Muscle of back (tissue), 11 donors: ENCODE data around the gene ZDHHC7. TPM values are rescaled to one million over a fixed set of nuclear protein-coding genes. Genes with fewer than 3 reads are reported as not detected.

Source experiments
- DNase-seq, 3 donors: peaks; one replicate each; pipeline versions ENCODE4 v3.0.0 to v3.0.0-alpha.2; 2013
- polyA plus RNA-seq, 10 donors: library from polyadenylated mRNA; unstranded; fragments of 120-200 nt; gene quantifications; one replicate each; pipeline ENCODE4 v1.2.1, GENCODE V29; 2013; ENCODE audit not compliant: insufficient read length in 10 of 10

ZDHHC7 gene
- polyA plus RNA-seq, 10 donors: 30.4 to 46.7 (median 39.5) TPM

- no peak for DNase-seq
Measured at GRCh38 chr16:84999857-85000480, 11.4 kb downstream of the ZDHHC7 start.

- DNase-seq: no peak
Measured at GRCh38 chr16:84999200-84999599, 12.1 kb downstream of the ZDHHC7 start.

DNA sequence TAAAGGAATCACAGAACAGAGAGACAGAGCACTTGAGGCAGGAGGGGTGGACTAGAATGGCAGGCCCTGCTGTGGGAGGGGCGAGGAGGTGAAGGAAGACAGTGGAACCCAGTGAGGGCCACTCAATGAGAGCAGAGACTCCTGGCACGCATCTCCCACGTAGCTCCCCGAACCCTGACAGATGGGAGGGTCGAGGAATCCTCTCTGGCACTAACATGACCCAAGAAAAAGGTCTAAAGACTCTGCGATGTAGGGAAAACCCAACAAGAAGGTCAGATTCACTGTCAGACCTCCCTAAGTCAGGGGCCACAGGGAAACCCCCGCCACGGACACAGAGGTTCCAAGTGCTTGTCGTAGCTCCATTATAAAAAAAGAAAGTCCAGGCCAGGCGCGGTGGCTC is 15.0 kb downstream of the ZDHHC7 start:
- no peak for DNase-seq

DNA sequence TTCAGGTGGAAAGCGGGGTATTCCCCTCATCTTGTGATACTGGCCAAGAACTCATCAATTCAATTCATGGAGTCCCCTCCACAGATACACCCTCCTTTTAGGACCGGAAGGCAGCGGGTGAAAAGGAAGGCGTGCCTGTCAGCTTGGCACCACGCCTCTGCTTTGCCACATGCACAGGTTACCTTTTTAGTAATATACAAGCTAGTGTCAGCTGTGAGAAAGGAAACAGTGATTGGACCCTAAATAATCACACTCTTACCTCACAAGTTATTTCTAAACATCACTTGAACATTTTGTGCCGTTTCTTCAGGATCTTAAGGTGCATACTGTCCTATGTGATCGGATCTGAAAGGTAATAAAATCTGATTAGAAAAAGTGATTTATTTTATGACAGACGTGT is 15.7 kb downstream of the ZDHHC7 start:
- no peak for DNase-seq

- DNase-seq: no peak
Measured at GRCh38 chr16:84993926-84994325, 17.4 kb downstream of the ZDHHC7 start.

- DNase-seq: no peak
Measured at GRCh38 chr16:84992717-84993075, 18.6 kb downstream of the ZDHHC7 start.

DNA sequence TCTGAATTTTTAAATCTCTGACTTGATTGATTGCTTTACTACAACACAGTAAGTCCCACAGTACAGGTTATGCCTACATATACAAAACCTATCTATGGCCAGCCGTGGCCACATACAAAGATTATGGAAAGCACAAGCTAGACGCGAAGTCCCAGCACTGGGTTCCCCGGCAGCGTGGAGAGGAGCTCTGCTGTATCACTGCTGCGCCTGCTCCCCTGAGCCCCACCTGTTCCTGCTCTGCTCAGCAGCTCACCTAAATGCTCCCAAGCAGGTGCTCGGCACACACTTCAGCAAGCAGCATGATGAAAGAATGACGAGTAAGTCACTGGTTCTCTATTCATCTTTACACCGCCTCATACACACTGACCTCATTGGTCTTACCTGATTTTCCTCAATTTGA is 20.6 kb downstream of the ZDHHC7 start:
- DNase-seq: no peak

GRCh38 chr16:84989749-84990620 is 21.4 kb downstream of the ZDHHC7 start:
- no peak for DNase-seq

DNA sequence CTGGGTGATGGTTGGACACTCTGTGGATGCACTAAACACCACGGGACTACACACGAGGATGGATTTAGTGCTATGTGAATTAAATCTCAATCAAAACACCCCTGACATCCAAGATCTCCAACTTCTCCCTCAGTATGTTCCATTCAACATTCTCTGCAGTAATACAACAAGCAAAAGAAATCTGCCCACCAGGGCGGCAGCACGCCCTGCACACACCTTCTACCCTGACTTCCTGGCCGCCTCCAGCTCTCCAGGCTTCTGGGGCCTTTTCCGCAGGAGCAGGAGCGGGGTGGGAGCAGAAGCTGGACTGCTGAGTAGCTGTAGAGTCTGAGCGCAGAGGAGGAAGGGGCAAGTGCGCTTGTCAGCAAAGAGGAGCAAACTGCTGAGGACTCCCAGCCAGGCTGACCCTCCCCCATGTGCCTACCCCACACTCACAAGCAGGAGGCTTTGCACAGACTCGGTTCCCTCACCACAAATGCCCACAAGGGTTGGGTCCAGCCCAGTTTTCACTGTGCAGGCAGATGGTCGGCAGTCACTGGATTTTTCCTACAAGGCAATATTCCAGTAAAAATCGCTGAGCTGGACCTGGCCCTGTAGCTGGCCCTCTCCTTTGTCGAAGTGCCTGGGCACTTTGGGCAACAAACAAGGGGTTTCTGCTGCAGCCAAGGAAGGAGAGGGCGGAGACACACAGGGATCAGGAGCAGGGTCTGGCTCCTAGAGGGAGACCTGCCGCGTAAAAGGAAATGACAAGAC is 22.8 kb downstream of the ZDHHC7 start:
- DNase-seq: no peak

- DNase-seq: no peak
Measured at GRCh38 chr16:84986879-84987278, 24.5 kb downstream of the ZDHHC7 start.

DNA sequence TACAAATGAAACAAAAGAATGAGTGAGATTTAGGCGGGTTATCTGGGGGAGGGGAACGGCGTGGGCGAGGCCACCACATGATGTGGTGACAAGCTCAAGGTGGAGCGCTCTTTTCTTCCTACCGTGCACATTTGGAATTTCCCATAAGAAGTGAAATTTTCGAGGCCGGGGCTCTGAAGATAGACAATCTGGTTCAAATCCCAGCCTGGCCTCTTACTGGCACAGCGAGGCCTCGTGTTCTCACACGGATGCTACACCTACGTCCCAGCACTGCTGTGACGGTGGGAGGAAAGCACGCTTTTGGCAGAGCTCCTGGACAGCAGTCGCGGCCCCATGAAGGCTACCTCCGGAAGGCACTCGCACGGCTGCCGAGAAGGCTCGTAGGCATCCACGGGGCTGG is 25.2 kb downstream of the ZDHHC7 start:
- no peak for DNase-seq

- peak in 1 of 3 donors; percentile 86 for DNase-seq
Measured at GRCh38 chr16:84985079-84986065, 26.0 kb downstream of the ZDHHC7 start.

DNA sequence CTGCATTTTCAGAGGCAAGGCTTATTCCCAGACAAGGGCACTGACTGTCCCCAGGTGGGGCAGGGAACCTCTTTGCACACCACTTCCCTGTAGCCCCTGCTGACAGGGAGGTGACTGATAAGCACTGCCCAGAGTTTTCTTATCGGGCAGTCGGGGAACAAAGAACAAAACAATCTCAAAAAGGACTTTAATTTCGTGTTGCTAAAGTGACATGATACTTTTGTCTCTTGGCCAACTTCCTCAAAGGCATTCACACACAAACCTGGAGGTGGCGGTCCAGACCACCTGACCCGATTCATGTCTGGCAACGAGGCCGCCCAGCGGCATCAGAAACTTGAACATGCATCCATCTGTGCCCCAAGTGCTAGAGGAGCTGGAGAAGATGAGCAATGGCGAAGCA is 28.9 kb downstream of the ZDHHC7 start:
- DNase-seq: no peak

GRCh38 chr16:84979516-84979915 is 31.8 kb downstream of the ZDHHC7 start:
- DNase-seq: no peak

- peak in 1 of 3 donors; percentile 29 for DNase-seq
Measured at GRCh38 chr16:84976644-84977400, 34.5 kb downstream of the ZDHHC7 start.

- no peak for DNase-seq
Measured at GRCh38 chr16:84975522-84975921, 35.8 kb downstream of the ZDHHC7 start.

DNA sequence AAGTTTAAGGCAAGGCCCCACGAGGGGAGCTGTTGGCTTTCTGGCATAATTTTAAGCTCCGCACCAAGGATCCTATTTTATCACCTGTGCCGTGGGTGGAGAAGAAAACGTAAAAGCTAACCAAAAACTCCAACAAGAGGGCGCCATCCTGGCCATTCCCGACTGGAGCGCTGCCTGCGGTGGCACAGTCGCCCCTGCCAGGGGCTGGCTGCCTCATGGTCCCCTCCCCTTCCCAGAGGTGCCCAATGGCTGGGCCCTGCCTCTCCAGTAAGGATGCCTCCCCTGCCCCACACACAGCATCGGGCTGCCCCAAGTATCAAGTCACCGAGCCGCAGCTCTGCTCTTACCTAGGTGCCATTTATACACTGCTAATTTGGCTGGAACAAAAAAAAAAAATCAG is 36.3 kb downstream of the ZDHHC7 start:
- DNase-seq: no peak

DNA sequence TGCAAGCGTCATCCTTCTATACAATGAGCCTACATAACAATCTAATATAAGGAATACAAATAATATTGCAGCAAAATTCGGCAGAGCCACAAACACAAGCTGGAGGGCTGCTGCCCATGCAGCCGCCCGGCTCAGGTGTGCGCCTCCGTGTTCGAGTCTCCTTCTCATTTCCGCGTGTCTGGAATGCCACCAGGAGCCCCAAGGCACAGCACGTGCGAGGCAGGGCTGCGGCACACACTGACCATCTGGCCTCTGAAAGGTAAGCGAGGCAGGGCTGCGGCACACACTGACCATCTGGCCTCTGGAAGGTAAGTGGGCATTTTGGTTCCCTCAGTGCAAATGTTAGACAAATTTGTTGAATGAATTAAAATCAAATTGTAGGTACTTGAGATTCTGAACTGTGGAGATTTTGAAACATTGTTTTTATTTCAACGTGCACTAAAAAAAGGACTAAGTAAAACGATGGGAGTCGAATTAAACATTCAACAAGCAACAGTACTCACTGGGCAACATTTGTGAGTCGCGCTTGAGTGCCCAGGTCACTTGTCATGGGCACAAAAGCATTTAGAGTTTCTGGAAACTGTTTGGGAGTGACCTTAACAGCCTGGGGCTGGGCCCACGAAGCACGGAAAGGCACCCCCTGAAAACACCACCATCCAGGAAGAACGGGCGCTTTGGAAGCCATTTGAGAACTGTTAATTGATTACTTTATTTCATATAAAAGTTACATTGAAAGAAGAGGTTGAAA is 37.4 kb downstream of the ZDHHC7 start:
- no peak for DNase-seq

DNA sequence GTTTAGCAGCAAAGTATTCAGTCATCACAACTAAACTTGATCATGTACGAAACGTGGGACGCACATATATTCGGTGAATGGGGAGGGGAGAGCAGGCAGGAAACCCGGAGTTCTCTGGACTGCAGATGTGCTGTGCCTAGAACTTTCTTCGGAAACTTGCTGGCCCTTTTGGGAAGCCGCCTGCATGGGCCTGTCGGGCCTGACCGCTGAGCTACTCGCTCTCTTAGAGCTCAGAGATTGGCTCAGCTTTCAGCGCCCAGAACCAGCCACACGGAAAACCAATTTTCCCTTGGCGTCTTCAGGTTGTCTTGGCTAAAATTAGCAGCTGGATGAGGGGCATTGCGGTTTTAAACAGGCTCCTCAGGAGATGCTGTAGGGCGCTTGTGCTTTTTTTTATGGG is 38.1 kb downstream of the ZDHHC7 start:
- no peak for DNase-seq
